ENCODE measurements around the gene ACOXL.

Gene ACOXL

DNA sequence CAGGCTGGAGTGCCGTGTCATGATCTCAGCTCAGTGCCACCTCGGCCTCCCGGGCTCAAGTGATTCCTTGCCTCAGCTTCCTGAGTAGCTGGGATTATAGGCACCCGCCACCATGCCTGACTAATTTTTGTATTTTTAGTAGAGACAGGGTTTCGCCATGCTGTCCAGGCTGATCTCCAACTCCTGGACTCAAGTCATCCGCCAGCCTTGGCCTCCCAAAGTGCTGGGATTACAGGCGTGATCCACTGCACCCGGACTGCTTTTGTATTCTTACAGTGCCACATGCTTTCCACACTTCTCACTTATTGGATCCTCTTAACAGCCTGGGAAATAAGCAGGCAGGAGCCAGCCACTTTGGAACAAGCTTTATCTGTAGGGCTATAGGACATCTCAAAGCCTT lies 363.1 kb downstream of the ACOXL start:
- no peak overlapping the region for H3K4me3 ChIP-seq (ENCODE audit: low read depth, low read length)
- TF ChIP-seq, protein P1, sequence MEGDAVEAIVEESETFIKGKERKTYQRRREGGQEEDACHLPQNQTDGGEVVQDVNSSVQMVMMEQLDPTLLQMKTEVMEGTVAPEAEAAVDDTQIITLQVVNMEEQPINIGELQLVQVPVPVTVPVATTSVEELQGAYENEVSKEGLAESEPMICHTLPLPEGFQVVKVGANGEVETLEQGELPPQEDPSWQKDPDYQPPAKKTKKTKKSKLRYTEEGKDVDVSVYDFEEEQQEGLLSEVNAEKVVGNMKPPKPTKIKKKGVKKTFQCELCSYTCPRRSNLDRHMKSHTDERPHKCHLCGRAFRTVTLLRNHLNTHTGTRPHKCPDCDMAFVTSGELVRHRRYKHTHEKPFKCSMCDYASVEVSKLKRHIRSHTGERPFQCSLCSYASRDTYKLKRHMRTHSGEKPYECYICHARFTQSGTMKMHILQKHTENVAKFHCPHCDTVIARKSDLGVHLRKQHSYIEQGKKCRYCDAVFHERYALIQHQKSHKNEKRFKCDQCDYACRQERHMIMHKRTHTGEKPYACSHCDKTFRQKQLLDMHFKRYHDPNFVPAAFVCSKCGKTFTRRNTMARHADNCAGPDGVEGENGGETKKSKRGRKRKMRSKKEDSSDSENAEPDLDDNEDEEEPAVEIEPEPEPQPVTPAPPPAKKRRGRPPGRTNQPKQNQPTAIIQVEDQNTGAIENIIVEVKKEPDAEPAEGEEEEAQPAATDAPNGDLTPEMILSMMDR (IDR thresholded peaks at IDR 0.05; ENCODE audit: borderline replicate concordance, insufficient read depth, low read depth, low read length), result no peak

DNA sequence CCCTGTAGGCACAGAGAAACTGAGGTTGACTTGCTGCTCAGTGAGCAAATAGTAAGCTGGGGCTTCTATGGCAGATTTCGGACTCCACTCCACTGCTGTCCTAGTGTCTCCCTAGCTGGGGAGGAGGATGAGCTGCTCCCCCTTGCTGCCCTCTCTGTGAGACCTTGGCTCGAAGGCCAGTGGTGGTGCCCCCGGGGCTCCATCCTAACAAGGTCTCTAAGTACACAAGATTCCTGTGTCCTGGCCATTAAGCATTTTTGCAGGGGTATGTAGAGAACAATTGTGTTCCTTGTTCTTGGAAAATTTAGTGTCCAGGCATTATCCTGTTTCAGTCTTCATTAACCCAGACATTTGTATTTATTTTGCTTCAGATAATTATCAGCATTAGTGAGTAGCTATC lies 367.0 kb downstream of the ACOXL start:
- TF ChIP-seq, protein P1 (IDR thresholded peaks at IDR 0.05; ENCODE audit: borderline replicate concordance, insufficient read depth, low read depth, low read length), result no peak
- no peak overlapping the region for H3K4me3 ChIP-seq (ENCODE audit: low read depth, low read length)

DNA sequence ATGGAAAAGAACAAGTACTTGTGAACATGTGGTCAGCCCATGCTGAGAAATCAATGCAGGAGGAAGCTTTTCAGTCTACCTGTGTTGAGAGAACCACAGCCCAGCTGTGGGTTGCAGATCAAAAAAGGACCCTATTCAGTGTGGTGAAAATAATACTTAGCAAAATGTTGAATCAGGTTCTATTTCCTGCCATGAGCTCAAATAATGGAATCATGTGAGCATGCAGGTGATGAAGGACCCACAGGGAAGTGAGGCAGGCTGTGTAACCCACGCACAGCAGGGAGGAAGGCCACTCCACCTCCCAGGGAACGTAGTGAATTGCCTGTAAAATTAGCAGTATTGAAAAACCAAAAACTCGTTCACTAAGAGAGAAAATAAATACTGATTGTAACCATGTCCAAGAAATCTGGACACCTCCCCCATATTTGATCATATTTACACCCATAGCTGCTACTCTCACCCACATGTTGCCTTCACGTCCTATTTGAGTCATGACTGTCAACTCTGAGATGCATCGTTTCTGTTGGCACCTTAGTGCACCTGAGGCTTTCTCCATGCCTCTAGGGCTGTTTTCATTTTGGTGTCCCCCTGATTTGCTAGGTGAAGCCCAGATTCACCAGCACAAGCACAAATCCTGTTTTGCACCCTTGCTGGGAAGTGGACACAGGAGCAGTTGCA lies 367.9 kb downstream of the ACOXL start:
- no peak overlapping the region for H3K4me3 ChIP-seq (ENCODE audit: low read depth, low read length)
- TF ChIP-seq, protein P1 (IDR thresholded peaks at IDR 0.05; ENCODE audit: borderline replicate concordance, insufficient read depth, low read depth, low read length), result no peak

DNA sequence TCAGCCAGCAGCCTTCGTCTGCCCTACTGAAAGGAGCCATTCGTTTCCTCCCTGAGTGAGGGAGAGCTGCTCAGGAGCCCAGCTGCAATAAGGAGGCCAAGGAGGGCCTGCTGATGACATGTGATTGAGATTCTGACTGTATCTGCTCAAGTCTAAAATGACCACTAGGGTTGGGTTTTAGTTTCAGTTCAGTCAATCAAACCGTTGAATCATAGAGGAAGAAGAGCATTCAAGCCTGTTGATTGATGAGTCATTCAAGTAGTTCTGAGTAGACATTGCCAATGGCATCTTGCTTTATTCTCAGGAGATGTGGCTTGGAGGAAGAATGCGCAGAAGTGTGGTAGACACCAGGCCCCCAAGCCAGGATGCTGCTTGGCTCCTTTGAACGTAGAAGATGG lies 368.4 kb downstream of the ACOXL start:
- H3K4me3 ChIP-seq (ENCODE audit: low read depth, low read length), result no peak overlapping the region
- TF ChIP-seq, protein P1 (IDR thresholded peaks at IDR 0.05; ENCODE audit: borderline replicate concordance, insufficient read depth, low read depth, low read length), result 0 out of 2 replicates have a peak, but pooled peaks have one; percentile 14

DNA sequence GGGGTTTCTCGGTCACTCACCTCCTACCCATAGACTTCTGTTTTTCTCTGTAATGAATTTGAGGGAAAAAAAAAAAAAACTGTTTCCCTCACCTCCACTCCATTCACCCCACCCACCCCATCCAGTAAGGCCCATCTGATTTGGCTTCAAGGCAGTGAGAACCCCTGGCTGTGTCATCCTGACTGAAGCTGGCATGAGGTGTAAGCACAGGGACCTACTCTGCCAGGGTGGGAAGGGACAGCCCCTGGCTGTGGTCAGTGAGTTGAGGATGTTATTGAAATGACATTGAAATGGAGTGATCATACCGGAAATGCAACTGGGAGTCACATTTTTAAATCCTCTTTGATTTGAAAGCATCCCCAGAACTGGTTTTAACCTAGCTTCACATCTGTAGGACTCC lies 369.2 kb downstream of the ACOXL start:
- H3K4me3 ChIP-seq (ENCODE audit: low read depth, low read length), result no peak overlapping the region
- TF ChIP-seq, protein P1 (IDR thresholded peaks at IDR 0.05; ENCODE audit: borderline replicate concordance, insufficient read depth, low read depth, low read length), result no peak

DNA sequence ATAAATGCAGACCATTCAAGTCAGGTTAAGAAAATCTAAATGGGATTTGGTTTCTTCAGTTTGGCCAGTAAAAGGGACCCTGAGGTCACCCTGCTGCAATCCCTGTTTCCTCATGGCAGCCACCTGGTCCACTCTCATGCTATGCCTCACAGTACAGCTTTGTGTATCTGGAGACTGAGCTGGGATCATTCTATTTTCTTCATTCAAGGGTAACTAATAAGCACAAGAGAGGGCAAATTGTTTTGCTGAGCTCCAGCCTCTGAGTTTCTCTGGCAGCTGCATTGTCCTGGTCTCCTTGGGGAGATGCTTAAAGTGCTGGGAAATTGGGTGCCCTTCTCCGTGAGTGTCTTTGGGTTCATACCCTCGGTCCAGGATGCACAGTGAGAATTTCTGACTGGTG lies 369.8 kb downstream of the ACOXL start:
- H3K4me3 ChIP-seq (ENCODE audit: low read depth, low read length), result no peak overlapping the region
- TF ChIP-seq, protein P1 (IDR thresholded peaks at IDR 0.05; ENCODE audit: borderline replicate concordance, insufficient read depth, low read depth, low read length), result no peak

DNA sequence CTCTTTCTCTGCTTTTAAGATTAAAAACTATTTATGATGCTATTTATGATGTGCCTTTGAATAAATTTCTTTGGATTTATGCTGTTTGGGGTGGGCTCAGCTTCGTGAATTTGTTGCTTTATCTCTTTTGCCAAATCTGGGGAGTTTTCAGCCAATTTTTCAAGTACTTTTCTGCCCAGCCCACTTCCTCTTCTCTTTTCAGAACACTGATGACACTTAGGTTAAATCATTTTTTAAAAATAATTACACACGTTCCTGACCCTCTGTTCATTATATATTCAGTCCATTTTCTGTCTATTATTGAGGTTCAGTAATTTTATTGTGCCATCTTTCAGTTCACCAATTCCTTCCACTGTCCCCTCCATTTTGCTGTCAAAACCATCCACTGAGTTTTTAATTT lies 373.6 kb downstream of the ACOXL start:
- TF ChIP-seq, protein P1 (IDR thresholded peaks at IDR 0.05; ENCODE audit: borderline replicate concordance, insufficient read depth, low read depth, low read length), result no peak

More for the DNA sequence above, 373.6 kb downstream of the ACOXL start:
- H3K4me3 ChIP-seq (ENCODE audit: low read depth, low read length), result no peak overlapping the region
